ENCODE measurements around the gene MTG1.

The MTG1 gene

DNA sequence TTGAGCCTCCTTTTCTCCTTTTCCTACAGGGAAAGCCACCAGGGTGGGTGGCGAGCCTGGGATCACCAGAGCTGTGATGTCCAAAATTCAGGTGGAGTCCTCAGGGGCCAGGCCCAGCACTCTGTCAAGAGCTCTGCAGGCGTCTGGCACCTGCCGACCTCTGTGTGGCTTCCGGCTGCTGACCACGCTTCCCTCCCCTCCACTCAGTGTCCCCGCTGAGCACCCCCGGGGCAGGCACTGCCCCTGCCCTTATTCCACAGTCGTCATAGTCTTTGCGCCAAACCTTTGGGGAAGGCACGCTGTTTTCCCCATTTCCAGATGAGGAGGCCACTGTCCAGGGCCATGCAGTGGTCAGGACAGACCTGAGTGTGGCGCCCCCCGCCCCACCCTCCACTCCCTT, 7.5 kb downstream of the MTG1 start:
- TF ChIP-seq, protein P1, sequence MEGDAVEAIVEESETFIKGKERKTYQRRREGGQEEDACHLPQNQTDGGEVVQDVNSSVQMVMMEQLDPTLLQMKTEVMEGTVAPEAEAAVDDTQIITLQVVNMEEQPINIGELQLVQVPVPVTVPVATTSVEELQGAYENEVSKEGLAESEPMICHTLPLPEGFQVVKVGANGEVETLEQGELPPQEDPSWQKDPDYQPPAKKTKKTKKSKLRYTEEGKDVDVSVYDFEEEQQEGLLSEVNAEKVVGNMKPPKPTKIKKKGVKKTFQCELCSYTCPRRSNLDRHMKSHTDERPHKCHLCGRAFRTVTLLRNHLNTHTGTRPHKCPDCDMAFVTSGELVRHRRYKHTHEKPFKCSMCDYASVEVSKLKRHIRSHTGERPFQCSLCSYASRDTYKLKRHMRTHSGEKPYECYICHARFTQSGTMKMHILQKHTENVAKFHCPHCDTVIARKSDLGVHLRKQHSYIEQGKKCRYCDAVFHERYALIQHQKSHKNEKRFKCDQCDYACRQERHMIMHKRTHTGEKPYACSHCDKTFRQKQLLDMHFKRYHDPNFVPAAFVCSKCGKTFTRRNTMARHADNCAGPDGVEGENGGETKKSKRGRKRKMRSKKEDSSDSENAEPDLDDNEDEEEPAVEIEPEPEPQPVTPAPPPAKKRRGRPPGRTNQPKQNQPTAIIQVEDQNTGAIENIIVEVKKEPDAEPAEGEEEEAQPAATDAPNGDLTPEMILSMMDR (IDR thresholded peaks at IDR 0.05; ENCODE audit: low read depth, low read length, missing control alignments) = no peak
- H3K4me3 ChIP-seq (ENCODE audit: low read depth, low read length) = no peak overlapping the region
- no peak for DNase-seq (ENCODE audit: low read depth)

DNA sequence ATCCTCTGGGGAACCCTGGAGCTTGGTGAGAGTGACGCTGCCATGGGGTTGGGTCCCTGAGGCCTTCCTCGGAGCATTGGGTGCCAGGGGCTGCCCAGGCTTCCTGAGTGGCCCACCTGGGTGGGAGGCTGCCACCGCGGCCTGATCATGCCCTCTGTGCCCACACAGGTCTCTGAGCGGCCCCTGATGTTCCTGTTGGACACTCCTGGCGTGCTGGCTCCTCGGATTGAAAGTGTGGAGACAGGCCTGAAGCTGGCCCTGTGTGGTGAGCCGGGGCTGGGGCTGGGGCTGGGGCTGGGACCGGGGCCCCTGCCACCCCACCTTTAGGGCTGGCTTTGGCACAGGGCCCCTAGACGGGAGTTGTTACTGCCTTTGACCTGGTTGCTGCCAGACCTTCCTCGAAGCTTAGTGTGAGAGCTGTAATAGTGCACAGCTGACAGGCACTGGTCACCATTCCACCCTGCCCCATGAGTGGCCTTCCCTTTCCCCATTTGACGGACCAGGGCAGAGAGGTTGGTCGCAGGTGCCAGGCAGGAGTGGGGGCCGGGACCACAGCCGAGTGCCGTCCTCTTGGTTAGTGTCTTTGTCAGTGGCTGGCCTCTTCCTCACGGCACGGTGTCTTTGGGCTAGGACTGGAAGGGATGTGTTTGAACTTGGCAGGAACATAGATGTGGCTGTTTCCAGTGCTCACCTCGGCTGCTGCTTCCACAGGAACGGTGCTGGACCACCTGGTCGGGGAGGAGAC, 8.2 kb downstream of the MTG1 start:
- DNase-seq (ENCODE audit: low read depth) = no peak
- H3K4me3 ChIP-seq (ENCODE audit: low read depth, low read length) = no peak overlapping the region
- TF ChIP-seq, protein P1 (IDR thresholded peaks at IDR 0.05; ENCODE audit: low read depth, low read length, missing control alignments) = no peak

DNA sequence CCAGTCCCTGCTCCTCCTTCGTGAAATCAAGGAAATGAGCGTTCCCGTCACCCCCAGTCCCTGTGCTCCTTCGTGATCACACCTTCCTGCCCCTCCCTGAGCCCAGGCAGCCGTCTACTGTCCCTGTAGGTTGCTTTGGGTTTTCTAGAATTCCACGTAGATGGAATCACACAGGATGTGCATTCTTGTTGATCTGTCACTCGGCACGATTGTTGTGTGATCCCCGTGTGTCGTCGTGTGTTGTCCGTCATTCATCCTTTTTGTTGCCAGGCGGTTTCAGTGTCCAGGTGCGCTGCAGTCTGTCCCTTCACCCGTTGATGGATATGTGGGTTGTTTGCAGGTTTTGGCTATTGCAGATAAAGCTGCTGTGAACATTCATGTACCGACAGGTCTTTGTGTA, 9.4 kb downstream of the MTG1 start:
- TF ChIP-seq, protein P1 (IDR thresholded peaks at IDR 0.05; ENCODE audit: low read depth, low read length, missing control alignments) = no peak
- no peak for DNase-seq (ENCODE audit: low read depth)
- no peak overlapping the region for H3K4me3 ChIP-seq (ENCODE audit: low read depth, low read length)

DNA sequence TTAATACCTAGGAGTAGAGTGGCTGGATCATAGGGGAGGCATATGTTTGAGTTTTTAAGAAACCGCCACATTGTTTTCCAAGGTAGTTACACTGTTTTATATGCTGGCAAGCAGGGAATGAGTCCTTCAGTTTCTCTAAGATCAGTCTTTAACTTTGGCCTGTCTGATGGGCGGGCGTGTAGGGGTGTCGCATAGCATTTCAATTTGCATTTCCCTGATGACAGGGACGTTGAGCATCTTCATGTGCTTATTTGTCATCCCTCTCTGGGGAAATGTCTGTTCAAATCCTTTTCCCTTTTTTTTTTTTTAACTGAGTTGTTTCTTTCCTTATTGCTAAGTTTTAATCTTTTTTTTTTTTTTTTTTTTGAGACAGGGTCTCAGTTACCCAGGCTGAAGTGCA, 9.8 kb downstream of the MTG1 start:
- no peak overlapping the region for H3K4me3 ChIP-seq (ENCODE audit: low read depth, low read length)
- TF ChIP-seq, protein P1 (IDR thresholded peaks at IDR 0.05; ENCODE audit: low read depth, low read length, missing control alignments) = no peak
- DNase-seq (ENCODE audit: low read depth) = no peak

DNA sequence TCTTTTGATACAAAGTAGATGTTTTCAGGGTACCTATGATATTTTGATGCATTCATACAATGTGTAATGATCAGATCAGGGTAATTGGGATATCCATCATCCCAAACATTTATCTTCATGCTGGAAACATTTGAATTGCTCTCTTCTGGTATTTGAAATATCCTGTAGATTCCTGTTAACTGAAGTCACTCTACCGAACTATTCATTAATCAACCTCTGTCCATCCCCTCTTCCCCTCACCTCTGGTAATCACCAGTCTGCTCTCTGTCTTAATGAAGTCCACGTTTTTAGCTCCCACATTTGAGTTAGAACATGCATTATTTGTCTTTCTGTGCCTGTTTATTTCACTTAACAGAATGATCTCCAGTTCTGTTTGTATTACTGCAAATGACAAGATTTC, 11.3 kb downstream of the MTG1 start:
- no peak overlapping the region for H3K4me3 ChIP-seq (ENCODE audit: low read depth, low read length)
- TF ChIP-seq, protein P1 (IDR thresholded peaks at IDR 0.05; ENCODE audit: low read depth, low read length, missing control alignments) = no peak
- no peak for DNase-seq (ENCODE audit: low read depth)

DNA sequence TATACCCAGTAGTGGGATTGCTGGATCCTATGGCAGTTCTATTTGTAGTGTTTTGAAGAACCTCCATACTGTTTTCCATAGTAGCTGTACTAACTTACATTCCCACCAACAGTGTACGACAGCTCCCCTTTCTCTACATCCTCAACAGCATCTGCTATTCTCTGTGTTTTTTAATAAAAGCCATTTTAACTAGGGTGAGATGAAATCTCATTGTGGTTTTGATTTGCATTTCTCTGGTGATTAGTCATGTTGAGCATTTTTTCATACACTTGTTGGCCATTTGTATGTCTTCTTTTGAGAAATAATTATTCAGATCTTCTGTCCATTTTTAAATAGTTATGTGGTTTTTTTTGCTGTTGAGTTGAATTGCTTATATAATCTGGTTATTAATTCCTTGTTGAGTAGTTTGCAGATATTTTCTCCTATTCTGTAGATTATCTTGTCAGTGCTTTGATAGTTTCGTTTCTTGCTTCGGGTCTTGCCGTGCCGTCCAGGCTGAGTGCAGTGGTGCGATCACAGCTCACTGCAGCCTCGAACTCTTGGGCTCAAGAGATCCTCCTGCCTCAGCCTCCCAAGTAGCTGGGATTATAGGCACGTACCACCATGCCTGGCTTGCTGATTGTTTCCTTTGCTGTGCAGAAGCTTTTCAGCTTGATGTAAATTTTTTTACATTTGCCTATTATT, 12.0 kb downstream of the MTG1 start:
- no peak for DNase-seq (ENCODE audit: low read depth)
- no peak overlapping the region; the same call in 1 of the 2 replicates for H3K4me3 ChIP-seq (ENCODE audit: low read depth, low read length)
- TF ChIP-seq, protein P1 (IDR thresholded peaks at IDR 0.05; ENCODE audit: low read depth, low read length, missing control alignments) = no peak

Measured in GM12864 (cell line).